GM04504 (cell line): Measurements from ENCODE around the gene CADM3.

Experiments
- DNase-seq: peaks from one replicate; pipeline ENCODE4 v3.0.0-alpha.2; 2012; ENCODE audit warnings: low read depth

The CADM3 gene

DNA sequence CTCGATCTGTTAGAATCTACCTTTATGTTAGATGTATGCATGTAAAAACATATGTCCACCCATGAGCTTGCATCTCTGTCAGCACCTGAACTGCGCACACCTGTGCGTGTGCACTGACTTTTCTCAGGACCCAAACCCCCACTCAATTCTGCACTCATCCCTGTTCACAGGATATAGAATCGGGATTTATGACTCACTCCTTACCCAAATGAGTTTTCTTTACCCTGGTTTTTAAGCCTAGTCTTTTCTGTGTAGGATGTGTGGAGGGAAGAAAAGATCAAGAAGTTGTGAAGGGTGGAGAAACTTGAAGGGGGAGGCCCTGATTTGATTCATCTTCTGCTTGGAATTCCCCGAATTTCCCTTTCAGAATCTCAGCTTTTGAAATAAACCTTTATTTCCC, 35.7 kb downstream of the CADM3 start:
- no peak for DNase-seq

DNA sequence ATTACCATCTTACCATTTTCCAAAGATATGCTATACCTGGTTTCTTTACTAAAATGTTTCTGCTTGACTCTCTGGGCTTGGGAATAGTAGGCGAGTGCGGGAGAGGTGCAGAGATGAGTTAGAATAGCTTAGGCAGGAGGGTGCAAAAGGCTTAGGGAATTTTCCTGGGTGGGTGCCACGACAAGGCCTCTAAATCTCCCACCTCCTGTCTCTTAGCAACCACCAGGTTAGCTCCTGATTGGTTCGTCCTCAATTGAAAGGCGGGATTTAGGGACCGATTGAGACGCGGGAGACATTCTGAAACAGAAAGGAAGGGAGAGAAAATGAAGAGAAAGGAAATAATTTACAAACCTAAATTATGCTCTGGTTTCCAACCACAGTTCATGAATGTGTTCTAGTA, 36.4 kb downstream of the CADM3 start:
- no peak for DNase-seq

DNA sequence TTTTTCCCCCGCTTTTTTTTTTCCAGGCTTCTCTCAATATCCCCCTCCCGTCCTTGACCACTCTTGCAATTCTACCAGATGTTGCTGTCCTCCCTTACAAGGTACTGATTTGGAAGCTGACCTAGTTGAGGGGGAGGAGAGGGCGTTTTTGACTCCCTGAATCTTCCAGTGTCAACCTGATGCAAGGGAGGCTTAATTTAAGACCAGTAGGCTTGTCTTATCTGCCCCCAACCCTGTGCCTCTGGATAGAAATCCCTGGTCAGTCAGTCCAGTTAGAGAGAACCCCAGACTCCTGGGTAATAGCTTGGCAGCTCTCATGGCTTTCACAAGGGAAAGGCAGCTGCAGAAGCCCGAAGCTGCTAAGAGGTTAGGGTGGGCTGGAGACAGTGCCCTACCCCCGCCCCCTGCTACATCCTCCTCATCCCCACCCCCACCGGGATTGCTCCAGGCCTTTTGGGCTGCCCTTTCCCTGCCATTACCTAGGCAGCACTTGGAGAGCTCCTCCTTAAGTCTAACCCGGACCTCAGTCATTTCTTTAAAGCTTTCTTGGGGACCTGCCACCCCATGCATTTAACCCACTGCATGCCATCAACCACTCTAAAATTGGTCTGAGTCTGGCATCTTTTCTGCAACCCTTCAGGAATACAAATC, 36.9 kb downstream of the CADM3 start:
- no peak for DNase-seq

DNA sequence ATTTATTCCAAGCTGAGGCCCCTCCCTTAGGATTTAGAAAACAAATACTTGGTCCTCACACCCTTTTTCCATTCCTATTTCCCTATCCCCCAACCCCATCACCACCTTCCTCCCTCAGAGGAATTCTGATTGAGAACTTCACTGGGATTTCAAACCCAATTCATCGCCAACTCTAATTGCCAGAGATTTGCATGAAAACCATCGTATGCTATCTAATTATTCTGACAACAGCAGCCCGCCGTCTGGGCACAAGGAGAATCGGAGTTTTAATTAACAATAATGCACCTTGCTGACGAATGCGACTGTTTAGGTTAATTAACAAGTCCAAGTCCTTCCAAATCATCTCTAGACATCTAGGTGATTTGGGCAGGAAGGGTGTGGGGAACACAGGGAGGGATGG, 37.6 kb downstream of the CADM3 start:
- DNase-seq: no peak

DNA sequence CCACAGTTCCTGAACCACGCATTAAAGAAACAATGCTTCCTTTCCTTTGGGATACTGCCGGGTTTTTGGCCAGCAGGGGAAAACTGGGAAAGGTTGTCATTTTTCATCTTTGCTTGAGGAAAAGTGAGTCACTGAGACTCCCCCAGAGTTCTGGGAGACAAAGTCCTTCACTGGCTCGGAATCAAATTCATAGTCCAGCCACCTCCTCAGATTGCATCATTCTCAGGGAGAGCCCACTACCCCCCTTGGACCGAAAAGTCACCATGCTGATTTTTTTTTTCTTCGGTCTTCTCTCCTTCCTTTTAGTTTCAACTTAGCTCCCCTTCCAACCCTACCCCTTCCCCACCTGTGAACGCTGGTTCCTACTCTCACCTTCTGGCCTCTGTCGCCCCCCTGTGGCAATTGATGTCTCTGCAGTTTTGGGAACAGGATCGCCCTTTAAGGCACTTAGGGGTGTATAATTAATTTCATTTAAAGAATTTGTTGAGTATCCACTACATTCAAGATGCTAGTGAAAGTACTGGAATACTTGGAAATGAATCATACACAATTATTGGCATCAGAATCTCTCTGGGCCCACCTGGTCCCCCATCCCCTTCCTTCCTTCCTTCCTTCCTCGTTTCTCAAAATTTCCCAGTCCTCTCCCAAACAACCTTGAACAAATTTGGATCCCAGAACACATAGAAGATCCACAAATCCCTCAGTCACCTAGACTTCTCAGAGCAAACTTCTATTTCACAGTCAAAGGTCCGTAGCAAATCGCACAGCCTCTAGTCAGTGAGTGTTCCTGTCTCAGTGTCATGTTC, 40.1 kb downstream of the CADM3 start:
- DNase-seq: no peak

DNA sequence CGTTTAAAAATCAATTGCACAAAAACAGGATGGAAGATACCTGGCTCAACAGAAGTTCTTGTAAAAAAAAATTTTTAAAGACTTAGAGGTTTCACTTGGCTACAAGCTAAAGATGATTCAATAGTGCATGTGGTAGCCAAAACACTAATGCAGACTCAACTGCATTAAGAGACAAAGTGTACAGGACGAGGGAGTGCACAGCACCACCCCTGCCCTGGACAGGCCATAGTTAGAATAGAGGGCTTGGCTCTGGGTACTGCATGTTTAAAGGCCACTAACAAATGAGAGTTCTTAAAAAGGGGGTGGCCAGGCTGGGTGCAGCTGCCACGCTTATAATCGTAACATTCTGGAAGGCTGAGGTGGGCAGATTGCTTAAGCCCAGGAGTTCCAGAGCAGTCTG, 41.2 kb downstream of the CADM3 start:
- DNase-seq: no peak

DNA sequence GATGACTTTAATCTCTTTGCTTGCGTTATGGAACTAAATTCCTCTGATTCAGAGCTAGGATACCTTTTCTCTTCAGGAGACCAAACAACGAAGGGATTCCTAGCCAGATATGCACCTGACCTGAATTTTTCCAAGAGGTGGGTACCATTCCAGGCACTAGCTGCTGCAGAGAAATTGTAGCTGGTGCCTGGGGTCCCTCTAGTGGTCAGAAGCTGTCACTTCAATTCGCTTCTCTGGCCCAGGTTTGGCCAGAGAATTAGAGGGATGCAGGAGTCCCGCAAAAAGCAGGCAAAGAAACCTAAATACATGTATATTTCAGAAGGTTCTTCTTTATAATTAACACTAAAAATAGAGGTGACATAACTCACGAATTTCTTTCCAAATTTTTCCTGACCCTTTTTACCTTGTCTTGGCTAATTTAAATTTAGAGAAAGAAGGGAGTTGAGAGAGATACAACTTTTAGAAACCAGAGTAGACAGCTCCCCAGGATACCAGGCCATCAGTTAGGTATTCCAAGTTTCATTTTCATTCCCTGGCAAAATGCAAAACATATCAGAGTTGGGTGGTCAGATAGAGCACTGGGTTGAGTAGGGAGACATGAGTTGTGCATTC, 42.8 kb downstream of the CADM3 start:
- DNase-seq: peak; percentile 15

DNA sequence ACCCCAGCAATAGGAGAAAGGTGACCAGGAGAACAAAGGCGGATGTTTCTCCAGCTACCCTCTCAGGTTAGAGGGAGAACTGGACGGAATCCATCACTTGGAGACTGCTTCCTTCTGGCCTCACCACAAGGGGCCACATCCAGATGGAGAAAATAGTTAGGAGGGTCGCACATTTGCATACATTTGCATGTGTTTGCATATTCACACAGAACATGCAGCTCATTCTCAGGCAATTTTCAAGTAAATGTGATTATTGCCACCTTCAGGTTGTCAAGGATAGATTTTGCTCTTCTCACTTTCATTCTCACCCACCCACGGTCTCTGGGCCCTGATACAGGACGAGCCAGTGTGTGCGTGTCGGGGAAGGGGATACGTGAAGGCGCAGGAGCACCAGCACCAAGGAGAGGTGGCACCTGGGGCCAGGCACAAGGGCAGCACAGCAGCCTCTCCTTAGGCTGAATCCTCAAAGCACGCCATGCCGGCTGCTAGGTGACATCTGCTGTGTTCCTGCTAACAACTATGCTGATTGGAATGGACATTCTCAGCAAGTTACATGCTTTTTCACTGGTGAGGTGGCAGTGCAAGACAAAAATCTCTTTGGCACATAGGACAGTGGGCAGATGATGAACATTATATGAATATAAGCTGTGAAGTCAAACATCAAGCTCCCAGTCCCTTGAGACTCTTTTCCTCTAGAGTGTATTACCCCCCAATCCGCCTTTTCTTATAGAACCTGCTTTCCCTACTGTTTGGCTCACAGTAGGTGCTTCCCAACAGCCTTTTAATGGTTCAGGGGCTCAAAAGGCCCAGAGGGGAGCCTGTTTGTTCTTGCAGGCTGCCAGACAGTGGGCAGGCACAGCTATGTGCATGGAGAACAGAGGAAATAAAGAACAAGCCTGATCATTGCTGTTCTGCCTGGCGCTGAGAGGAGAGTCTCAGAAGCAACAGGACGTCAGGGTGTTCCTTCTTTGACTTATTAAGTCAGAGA, 47.5 kb downstream of the CADM3 start:
- DNase-seq: no peak

DNA sequence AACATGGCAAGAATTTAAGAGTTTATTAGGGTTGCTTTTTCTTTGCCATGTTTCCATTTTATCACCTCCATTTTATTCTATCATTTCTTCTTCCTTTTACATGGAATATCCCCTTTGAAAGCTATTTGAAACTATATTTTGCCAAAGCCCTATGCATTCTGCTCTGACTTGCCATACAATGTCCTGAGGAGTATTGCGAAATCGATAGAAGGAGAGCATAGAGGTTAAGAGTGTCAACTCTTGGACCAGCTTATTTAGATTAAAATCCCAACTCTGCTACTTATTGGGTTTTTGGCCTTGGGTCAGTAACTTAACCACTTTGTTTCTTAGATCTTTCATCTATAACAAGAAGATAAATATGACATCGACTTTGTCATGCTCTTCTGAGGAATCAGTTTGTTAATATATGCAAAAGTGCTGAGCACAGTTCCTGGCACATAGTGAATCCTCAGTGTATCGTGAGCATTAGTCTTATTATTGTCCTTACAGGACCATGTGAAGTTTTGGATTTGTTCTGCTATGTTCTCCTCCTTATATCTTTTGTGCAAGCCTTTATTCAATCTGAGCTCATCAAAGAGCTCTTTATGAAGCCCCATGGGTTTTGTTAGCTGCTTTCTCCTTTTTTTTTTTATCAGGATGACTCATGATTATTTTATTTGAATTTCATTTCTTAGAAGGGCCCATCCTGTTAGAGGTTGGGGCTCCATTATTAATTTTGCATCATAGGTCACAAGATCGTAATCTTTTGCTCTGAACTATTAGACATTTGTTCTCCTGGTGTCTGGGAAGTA, 50.9 kb downstream of the CADM3 start:
- no peak for DNase-seq

DNA sequence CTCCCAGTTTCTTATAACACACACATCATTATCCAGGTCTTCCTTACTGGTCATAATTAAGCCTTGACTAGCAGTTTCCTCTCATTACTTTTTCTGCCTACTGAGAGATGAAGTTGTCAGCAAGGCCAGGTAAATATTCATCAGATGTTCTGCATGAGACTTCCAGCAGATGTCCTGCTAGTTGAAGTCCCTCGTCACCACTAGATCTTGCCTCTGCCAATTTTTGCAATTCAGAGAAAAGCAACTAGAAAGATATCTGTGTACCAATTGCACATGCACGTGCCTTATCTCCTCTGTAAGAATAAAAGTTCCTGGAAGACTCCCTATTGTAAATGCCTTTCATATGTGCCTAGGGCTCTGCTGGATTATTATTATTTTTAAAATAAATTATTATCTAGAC, 51.6 kb downstream of the CADM3 start:
- DNase-seq: no peak

DNA sequence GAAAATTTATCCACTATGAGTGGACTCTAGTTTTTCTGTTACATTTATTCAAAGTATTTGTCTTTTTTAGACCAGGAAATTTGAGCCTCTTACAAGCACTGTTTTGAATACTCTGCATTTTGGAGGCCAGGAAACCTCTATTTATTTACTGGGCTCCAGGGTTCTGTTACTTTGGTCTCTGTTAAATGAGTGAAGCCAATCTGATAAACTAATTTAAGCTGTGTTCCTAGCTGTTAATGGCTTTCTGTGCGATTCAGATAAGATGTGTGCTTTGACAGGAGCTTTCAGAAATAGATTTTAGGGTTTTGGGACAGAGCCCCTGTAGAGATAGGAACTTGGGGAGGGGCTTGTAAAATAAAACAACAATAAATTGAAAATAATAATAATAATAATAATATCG, 57.1 kb downstream of the CADM3 start:
- no peak for DNase-seq

DNA sequence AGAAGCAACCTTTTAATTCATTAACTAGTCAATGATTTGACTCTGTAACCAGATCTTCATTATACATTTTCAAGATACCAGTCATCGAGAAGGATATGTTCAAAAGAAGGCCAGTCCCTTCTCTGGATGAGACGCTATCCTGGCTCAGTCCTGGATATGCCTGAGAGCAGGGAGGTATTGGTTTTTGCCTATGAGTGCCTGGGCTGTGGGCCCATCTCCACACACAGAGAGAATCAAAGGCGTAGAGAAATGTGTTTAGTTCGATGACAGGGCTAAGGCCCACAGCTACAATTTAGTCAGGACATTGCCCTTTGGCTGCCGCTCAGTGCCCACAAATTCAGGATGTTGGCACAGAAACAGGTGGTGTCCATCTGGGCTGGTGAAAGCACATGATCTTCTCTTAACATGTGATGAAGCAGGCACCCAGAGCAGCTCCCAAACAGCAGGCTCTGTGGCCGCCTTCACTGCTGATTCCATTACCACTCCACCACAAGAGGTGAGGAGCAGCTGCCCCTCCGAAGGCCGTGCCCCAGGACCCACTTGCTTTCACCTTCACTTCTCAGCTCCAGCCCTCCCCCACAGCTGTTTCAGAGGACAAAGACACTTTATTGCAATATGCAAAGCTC, 58.0 kb downstream of the CADM3 start:
- DNase-seq: peak; percentile 14

DNA sequence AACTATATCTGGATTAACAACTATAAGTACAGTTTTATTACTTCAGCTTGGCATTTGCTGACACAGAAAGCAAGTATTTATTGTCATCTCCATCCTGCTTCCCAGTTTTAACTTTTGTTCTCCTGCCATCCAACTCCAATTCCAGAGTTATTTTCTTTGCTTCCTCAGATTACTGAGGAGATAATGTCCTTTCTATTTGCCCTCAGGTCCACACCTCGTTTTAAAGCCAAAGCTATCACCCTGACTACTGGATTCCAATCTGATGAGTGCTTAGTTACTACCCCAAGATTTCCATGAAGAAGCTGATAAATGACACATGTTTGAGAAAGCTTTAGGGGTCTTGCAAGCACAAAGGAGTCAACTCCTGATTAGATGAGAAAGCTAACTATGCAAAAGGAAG, 58.5 kb downstream of the CADM3 start:
- peak; percentile 18 for DNase-seq

DNA sequence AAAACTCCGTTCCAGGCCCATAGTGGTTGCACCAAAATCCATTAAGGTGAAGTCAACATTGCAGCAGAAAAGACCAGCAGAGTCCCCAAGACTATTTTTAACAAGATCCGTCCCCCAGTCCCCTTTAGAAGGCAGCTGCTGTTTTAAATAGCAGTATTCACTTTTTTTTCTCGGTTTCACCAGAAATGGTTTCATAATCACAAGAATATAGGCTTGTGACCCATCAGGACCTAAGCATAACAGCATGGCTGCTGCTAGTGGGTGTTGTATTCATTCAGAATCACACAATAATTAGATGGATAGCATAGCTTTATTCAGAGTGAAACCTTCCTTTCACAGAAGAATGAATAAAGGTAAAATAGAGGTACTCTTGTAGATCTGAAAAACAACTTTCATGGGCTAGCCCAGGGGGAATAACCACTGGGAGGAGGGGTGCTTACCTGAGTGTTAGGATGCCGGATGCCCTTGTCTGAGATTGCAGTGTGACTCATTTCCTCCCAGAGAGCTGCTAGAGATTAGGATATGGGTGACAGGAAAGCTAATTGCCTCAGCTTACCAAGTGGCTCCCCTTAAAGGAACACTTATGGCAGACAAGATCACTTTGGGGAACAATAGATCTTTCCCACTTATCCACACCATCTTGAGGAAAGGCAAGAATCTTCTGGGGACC, 68.3 kb downstream of the CADM3 start:
- DNase-seq: no peak

DNA sequence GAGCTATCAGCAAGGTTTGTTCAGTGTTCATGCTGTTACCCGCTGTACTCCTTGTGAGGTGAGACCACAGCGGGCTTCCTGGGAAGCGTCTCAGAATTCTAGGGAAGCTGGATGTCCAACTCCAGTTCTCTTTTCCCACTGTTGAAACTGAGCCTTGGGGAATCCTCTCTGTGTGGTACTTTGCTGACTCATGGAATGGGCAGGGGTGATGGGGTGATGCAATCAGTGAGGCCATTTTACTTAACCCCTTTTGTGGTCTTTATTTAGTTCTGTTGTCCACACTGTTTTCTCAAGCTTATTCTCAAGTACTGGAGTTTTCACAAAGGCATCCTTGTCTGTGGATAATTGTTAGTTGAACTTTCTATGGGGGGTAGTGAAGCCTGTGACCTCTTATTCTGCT, 75.9 kb downstream of the CADM3 start:
- DNase-seq: no peak

DNA sequence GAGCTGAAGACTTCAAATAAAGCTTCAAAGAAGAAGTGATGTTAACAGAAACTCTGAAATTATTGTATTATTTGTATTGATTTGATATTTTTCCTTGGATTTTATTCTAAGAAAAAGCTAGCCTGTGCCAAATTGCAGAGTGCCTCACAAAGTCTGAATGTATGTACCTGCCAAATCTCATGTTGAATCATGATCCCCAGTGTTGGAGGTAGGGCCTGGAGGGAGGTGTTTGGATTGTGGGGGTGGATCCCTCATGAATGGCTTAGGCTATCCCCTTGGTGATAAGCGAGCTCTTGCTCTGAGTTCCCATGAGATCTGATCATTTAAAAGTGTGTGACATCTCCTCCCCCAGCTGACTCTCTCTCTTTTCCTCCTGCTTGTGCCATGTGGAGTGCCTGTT, 76.9 kb downstream of the CADM3 start:
- no peak for DNase-seq

DNA sequence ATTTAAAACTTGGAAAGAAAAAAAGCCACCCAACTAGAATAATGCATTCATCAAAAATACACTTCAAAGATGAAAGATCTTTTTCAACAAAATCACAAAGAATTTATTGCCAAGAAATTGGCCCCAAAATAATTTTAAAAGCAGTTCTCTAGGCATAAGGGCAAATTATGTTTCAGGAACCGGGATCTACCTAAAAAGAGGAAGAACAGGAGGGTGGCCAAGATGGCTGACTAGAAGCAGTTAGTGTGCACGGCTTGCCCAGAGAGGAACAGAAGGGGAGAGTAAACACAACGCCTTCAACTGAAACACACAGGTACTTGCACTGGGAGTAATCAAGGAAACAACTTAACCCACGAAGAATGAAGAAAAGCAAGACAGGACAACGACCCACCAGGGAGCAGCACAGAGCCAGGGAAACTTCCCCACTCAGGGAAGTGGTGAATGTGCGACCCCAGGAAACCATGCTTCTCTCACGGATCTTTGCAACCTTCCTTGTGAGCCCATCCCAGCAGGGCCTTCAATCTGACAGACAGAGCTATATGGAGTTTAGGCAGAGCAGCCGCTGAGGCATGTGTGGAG, 79.3 kb downstream of the CADM3 start:
- no peak for DNase-seq
